ENCODE results near the gene CKAP2L. TPM values are rescaled to one million over a fixed set of nuclear protein-coding genes. Genes with fewer than 3 reads are reported as not detected.
"Not testable (repeated sequence)": the region's sequence is repeated elsewhere in the genome, so short reads cannot be mapped to it uniquely, and the experiment has no call there.

Gene CKAP2L
- total RNA-seq, 1 donor from 2014 or later = 4.1 TPM

DNA sequence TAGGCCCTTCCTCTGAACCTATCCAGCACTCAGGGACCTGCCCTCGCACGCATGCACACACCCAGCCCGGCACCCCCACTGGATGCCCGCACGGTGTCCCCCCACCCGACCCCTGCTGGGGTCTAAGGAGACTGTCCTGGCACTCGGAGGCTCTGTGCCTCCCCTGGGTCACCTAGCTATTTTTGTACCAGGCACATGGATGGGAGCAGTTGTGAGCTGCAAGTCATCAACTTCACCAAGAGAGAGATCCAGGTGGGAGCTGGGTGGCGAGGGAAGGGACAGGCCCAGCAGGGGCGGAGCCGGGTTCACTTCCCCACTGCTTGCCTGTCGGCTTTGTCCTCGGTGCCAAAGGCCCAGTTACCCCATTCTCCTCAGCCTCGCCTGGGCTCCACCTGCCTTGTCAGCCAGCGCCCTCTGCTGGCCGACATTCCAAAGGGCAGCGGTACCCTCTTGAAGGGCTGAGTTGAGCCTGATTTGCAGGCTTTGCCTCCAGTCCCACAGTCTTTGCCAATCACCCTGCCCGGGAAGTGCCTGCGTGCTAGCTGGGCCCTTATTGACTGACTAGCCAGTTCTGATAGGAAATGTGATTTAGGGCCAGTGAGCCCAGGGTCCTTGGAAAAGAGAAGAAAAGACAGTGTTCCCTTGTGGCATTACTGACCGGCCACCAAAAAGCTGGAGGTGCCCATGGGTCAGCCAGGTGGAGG, 37.8 kb downstream of the CKAP2L start:
- peak; percentile 86 for DNase-seq (ENCODE audit: low spot score)

DNA sequence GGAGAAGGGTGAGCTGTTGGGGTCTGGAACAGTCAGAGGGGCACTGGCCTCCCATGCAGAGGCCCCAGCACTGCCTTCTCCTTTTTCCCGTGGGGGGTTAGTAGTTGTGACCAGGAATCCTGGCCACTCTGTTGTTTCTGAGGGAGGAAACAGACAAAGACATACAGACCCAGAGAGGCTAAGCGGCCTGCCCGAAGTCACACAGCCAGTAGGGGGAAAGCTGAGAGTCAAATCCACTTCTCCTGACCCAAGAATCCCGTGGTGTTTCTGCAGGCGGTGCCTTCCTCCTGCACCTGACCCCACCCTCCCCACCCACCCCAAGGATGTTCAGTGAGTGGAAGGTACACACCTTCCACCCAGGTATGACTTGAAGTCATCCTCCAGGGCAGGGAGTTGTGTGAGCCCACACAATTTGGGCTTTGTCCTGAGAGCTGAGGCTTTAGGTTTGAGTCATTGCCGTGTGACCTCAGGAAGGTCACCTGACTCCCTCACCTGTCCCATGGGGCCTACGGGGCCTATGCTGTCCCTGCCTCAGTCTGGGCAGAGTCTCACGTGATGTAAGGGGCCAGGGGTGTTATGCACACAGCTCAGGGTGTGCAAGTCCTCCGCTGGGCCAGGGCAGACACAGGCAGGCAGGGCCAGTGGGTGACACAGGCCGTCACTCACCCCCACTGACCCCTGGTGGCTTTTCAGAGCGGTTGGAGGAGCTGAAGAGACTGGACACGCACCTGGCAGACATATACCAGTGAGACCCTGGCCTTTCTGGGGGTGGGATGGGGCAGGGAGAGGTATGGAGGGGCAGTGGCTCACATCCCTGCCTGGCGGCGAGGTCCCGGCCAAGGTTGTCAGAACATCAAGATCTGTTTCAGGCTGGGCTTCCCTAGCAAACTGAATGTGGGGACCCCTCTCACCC, 38.6 kb downstream of the CKAP2L start:
- no peak for DNase-seq (ENCODE audit: low spot score)

DNA sequence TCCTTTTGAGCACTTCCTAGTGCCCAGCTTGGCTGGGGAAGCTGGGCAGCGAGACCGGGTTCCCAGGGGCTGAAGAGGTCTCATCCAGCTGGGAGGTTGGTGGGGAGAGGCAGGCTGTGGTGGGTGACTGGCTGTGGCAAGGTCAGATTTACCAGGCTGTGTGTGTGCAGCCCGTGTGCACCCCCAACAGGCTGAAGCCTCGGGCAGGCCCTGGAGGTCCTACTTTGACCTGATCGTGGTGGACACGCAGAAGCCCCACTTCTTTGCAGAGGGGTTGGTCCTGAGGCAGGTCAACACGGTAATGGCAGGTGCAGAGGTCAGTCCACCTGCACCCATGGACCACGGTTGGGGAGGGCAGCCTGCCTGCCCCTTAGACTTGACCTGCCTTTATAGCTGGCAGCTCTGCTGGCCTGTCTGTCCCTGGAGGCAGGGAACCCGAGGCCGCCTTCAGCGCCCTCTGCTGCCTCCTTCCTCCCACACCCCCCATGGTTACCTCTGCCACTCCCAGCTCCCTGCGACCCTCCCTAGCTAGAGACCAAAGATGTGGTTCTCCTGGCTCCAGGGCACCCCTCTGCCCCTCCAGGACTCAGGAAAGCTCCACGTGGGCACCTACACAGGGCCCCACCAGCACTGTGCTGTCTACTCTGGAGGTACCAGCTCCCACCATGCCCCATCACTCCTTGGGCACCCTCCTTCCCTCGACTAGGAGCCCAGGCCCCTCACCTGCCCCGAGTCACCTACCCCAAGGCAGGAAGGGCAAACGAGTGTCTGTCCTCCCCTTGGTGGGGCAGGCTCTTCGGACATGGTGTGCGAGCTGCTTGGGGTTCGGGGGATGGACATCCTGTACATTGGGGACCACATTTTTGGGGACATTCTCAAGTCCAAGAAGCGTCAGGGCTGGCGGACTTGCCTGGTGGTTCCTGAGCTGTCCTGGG, 39.6 kb downstream of the CKAP2L start:
- no peak for DNase-seq (ENCODE audit: low spot score)

DNA sequence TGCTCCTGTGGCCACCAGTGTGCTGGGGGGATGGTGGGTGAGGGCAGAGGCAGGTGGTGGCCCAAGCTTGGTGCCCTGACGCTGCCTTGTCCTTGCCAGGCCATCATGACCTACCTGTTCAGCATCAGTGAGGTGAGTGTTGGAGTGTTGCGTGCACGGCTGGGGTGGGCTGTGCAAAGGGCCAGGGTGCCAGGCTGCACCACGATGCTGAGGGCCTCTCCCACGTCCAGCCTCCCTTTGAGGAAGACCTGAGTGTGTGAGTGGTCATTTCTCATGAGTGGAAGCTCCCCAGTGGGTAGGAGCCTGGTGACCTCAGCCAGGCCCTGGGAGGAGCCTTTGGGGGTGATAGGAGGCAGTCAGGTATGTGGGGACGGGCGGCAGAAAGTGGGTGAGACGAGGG, 40.4 kb downstream of the CKAP2L start:
- DNase-seq (ENCODE audit: low spot score) = no peak

DNA sequence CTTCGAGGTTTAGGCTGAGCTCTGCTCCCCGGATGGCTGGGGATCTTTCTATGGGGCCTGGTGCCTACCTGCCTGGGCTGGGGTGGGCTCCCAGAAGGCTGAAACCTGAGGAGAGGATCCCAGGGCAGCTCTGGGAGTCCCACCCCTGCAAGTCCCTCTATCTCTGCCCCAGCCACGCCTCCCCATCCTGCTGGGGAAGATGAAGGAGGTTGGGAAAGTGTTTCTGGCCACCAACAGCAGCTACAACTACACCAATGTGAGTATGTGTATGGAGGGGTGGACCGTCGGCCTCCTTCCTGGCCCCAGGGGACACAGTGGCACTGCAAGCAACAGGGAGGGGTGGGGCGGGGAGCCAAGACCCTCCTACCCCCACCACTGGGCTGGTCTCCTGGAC, 40.9 kb downstream of the CKAP2L start:
- no peak for DNase-seq (ENCODE audit: low spot score)

DNA sequence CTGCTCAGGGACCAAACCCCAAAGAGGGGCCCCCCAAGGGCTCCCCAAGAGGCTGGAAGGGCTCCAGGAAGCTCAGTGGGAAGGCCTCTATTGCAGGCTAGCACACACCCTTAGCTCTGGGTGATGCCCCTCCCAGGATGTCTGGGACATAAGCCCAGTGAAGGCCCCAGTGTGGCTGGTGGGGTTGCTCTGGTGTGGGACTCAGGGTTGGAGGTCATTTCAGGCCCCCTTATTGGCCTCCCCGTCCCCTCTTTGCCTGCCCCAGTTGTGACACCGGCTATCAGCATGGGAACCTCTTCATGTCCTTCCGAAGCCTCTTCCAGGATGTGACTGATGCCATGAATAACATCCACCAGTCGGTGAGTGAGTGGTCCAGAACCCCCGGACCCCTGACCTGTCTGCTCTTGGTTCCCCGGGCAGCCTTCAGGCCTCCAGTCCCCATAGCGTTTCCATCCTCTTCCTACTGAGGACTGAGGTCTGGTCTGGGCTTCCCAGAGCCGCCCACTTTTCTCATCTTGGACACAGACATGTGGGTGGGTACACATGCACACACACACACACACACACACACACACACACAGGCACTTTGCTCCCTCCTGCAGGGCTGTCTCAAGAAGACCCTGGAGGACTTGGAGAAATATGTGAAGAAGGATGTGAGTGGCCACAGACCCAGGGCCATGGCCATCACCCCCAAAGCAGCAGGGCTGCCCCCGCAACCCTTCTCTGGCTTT, 41.4 kb downstream of the CKAP2L start:
- DNase-seq (ENCODE audit: low spot score) = no peak

DNA sequence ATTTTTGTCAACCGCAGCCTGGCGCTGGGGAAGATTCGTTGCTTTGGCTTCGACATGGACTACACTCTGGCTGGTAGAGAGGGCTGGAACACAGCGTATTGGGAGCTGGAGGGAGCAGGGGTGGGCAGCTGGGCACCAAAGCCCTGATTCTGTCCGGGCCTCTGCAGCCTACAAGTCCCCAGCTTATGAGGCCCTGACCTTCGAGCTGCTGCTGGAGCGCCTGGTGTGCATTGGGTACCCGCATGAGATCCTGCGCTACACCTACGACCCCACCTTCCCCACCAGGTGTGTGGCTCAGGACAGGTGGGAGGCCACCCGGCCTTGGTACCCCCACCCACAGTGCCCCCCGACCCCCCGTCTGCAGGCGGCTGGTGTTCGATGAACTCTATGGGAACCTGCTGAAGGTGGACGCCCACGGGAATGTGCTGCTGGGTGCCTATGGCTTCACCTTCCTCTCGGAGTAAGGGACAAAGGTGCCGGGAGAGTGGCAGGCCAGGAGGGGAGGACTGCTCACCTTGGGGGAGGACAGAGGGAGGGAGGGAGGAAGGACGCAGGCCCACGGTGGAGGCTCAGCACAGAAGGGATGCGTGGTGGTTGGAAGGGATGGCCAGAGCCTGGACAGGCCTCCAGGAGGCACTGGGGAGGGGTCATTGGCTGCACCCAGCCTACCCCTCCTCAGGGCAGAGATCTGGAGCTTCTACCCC, 42.4 kb downstream of the CKAP2L start:
- DNase-seq (ENCODE audit: low spot score) = no peak

DNA sequence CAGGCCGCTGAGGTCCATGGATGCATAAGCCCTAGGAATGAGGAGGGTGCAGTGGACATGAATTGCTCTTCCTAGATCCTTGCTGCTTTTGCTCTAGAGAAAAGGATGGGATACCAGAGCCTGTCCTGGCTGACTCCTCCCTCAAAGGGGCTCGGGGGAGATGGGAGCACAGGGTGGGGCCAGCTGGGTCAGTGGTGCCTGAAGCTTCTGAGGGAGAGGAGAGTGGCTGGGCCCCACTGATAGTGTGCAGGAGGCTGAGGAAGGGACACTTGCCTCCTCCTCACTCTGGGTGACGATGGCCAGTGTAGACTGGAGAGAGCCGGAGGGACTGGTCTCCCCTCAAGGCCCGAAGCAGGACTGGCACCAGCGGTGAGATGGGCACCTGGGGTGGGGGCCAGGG, 43.6 kb downstream of the CKAP2L start, which contains the start of gene NT5DC4:
TSS of gene NT5DC4 (plus strand) at position 236 of the 400 bp plus-strand sequence. CDS start at position 296, 60 bp downstream.
- DNase-seq (ENCODE audit: low spot score) = no peak

DNA sequence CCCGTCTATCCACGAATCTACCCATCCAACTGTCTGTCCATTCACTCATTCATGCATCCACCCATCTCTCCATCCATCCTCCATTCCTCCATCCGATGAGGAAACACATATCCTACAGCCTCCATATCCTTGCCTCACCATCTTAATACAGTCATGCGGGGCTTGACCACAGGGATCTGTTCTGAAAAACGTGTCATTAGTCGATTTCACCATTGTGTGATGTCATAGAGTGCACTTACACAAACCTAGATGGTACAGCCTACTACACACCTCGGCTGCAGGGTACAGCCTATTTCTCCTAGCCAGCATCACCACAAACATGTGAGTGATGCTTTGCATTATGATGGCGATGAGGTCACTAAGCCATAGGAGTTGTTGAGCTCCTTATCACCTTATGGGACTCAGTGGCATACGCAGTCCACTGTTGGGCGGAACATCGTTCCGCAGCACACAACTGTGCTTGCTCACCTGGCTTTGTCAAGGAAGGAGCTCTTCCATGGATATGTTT, 45.5 kb downstream of the CKAP2L start:
- no peak for DNase-seq (ENCODE audit: low spot score)

DNA sequence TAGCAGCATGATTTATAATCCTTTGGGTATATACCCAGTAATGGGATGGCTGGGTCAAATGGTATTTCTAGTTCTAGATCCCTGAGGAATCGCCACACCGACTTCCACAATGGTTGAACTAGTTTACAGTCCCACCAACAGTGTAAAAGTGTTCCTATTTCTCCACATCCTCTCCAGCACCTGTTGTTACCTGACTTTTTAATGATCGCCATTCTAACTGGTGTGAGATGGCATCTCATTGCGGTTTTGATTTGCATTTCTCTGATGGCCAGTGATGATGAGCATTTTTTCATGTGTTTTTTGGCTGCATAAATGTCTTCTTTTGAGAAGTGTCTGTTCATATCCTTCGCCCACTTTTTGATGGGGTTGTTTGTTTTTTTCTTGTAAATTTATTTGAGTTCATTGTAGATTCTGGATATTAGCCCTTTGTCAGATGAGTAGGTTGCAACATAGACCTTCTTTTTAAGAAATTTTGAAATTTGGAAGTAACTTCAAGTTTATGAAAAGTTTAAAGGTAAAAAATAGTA, 47.5 kb downstream of the CKAP2L start:
- DNase-seq (ENCODE audit: low spot score) = not testable (repeated sequence)

DNA sequence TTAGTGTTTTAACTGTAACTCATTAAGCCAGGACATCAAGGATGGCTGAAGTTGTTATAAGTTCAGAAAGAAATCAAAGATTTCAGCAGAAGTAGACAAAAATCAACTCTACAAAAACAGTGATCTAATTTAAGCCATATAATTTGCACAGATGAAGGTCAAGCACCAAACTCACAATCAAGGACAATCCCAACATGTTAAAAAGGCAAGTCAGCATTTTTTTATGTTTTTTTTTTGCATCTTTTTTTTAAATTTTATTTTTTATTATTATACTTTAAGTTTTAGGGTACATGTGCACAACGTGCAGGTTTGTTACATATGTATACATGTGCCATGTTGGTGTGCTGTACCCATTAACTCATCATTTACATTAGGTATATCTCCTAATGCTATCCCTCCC, 48.3 kb downstream of the CKAP2L start:
- DNase-seq (ENCODE audit: low spot score) = not testable (repeated sequence)

DNA sequence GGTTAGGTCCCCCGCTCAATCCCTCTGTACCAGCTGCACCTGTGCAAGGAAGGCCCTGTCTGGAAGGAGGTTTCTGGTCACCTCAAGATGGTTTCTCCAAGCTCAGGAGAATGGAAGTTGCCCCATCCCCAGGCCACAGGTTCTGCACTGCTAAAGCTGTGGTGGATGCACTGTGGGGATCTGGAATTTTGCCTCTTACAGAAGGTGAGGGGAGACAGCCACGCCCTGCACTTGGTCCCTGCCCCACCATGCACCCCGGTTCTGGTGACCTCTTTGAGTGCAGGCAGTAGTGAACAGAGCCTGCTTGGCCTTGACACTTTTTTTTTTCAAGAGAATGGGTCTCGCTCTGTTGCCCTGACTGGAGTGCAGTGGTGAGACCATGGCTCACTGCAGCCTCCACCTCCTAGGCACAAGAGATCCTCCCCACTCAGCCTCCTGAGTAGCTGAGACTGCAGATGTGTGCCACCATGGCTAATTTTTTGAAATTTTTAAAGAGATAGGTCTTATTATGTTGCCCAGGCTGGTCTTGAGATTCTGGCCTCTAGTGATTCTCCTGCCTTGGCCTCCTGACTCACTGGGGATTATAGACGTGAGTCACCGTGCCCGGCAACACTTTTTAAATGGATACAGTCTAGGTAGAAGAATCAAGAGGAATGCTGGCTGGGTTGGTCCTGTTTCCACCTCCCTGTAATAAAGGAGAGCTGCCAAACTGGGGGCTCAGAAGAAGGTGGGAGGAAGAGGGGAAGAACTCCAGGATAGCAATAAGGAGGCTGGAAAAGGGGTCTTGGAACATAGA, 49.4 kb downstream of the CKAP2L start:
- no peak for DNase-seq (ENCODE audit: low spot score)

DNA sequence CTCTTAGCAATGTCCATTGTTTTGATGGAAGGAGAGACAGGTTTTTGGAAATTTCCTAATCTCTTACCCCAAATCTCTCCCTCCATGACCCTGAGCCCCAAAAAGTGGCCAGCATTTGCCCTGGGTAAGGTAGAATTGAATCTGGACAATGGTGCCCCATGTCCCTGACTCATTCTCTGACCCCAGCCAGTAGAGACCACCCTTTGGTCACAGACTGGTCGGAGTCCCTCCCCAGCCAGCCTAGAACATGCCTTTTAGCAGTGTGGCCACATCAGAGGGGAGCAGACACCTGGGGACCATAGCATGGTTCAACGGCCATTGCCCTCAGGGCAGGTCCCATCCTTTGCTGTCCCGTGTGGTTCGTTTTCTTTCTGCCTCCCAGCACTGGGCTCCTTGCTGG, 50.1 kb downstream of the CKAP2L start:
- no peak for DNase-seq (ENCODE audit: low spot score)

DNA sequence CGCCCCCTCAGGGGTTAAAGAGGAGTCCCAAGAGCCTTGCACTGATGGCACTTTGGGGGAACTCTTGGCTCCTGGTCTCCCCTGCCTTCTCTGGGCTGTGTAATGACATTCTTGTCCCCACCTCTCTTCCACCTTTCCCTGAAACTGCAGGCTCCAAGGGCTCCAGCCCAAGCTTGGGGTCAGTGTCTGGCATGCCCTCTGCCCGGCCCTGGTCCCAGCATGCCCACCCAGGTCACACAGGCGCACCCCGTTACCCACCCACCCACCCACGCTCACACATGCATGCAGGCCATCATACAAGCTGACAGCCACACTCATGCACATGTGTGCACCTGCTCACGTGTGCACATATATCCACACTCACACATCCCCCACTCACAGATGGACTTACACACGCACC, 50.5 kb downstream of the CKAP2L start:
- DNase-seq (ENCODE audit: low spot score) = no peak

DNA sequence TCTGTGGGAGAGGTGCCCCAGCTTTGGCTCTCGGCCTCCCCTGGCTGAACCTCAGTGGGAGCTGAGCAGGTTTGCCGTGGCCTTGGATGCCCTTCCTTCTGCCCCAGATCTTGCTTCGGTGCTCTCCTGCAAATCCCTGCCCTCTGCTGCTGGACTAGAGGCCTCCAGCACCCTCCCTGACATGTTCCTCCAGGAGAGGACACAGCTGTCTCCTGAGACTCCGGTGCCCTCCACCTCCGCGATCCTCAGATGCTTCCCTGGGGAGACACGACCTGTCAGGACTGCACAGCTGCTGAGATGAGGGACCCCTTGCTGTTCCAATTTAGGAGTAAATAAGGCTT, 50.9 kb downstream of the CKAP2L start:
- DNase-seq (ENCODE audit: low spot score) = no peak

DNA sequence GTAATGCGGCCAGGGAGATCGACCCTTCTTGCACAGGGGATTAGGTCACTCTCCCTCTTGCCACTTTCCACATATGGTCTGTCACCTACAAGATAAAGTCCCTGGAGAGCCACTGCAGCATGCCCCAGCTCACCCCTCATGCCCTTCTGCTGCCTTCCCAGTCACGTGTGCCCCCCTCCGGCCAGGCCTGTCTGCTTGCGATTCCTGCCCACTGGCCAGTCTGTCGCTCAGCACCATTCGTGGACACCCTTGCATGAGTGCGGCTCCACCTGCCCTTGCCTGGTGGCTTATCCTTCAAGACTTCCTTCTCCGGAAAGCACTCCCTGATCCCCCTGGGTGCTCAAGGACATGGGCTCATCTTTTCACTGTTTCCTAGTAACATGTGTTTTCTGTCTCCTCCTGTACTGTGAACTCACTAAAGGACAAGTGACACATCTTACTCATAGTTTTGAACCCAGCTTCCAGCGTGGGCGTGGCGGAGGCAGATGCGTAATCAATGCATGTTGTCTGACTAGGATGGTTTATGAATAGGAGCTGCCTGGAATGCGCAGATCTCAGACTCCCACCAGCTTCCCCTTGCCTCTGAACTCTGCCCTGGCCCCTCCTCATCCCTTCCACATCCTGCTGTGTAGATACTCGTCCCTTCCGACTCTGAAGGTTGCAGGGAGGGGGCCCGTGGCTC, 51.4 kb downstream of the CKAP2L start:
- DNase-seq (ENCODE audit: low spot score) = no peak

DNA sequence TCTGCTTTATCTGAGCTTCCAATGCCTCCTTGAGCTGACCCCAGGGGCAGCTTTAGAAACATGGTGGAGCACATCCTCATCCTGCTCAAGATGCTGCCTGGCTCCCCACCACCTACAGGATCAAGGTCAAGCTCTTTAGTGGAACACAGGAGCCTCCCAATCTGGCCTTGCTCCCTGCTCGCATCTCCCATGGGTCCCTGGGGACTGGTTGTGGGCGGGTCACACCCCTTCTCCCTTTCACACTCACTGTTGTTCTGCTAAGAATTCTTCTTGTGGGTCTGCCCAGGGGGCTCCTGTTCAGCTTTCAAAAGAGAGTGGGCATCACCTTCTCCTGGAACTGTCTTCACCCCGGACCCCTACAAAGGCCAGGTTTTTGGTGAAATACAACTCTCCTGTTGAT, 51.9 kb downstream of the CKAP2L start:
- DNase-seq (ENCODE audit: low spot score) = no peak

DNA sequence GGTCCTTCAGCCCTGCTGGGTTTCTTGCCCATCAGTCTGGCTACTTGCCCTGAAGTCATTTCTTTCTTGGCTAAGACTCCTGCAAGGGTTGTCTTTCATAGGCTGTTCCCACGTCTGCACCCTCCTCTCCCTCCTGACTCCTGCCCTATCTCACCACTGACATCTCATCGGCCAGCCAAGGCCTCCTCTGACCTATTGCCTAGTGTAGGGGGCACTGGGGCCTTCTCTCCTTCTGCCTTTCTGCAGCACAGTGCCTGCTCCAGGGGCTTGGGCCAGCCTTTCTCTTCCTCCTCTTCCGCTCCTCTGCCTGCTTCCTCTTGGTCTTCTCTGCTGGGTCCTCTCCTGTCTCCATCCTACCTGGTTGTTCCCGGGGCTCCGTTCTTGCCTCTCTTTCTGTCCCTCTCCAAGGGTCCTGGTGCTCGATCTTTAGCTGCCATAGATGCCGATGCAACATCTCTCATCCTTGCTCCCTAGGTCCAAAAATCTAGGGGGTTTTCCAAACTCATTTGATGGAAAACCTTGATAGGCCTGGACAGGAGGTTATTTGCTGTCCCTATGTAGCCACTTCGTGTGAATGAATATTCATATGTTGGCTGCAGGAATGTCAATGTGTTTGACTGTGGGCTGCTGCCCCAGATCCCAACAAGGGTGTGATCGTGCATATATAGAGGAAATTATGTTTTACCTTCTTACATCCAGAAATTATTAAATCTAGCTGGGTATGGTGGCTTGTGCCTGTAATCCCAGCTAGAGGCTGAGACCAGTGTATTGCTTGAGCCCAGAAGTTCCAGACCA, 53.3 kb downstream of the CKAP2L start:
- DNase-seq (ENCODE audit: low spot score) = no peak

Data from umbilical cord (tissue), 2 donors.